NCI-H2196 (cell line): ENCODE results near the gene TUBA4A.
"Not testable (repeated sequence)": the region's sequence is repeated elsewhere in the genome, so short reads cannot be mapped to it uniquely, and the experiment has no call there.

Source experiments
- DNase-seq: peaks from one replicate; lab custom pipeline; 2025; ENCODE audit not compliant: unreplicated experiment; lab: John Stamatoyannopoulos, UW

TUBA4A gene

GRCh38 chr2:219269362-219270054 is 15.8 kb upstream of the TUBA4A start:
- DNase-seq = peak; percentile 71

- no peak for DNase-seq
These were observed 14.6 kb upstream of the TUBA4A start for GRCh38 chr2:219268294-219268693.

- DNase-seq = no peak
These were observed 13.2 kb upstream of the TUBA4A start for GRCh38 chr2:219266886-219267285.

- peak; percentile 21 for DNase-seq
These were observed 12.5 kb upstream of the TUBA4A start for GRCh38 chr2:219266232-219266631.

- DNase-seq = no peak
These were observed 7.5 kb upstream of the TUBA4A start for GRCh38 chr2:219261024-219261855.

GRCh38 chr2:219258942-219259341 is 5.2 kb upstream of the TUBA4A start:
- not testable (repeated sequence) for DNase-seq

- no peak for DNase-seq
These were observed 978 bp upstream of the TUBA4A start for GRCh38 chr2:219254590-219255201.

GRCh38 chr2:219252900-219253752 is 592 bp downstream of the TUBA4A start, which contains the start of gene TUBA4B:
Gene TUBA4B (plus strand): TSS chr2:219253243. CDS start chr2:219253408, 165 bp downstream.
- peak; percentile 40 for DNase-seq

GRCh38 chr2:219252570-219252899 is 1.2 kb downstream of the TUBA4A start:
- no peak for DNase-seq

- no peak for DNase-seq
These were observed 1.6 kb downstream of the TUBA4A start for GRCh38 chr2:219252084-219252483.

GRCh38 chr2:219251656-219252055 is 2.1 kb downstream of the TUBA4A start:
- DNase-seq = no peak

- DNase-seq = no peak
These were observed 3.5 kb downstream of the TUBA4A start for GRCh38 chr2:219250049-219250781.

GRCh38 chr2:219249203-219249980 is 4.3 kb downstream of the TUBA4A start:
- peak; percentile 92 for DNase-seq

GRCh38 chr2:219248845-219249202 is 4.9 kb downstream of the TUBA4A start:
- DNase-seq = no peak

- DNase-seq = no peak
These were observed 5.8 kb downstream of the TUBA4A start for GRCh38 chr2:219247678-219248642.

GRCh38 chr2:219246559-219246958 is 7.2 kb downstream of the TUBA4A start:
- DNase-seq = no peak

- no peak for DNase-seq
These were observed 7.9 kb downstream of the TUBA4A start for GRCh38 chr2:219245899-219246230.

- peak; percentile 96 for DNase-seq
These were observed 8.4 kb downstream of the TUBA4A start, which contains the start of the genes GLB1L and STK16 for GRCh38 chr2:219245148-219245898. Gene GLB1L (minus strand): TSS chr2:219245444. CDS start chr2:219243573, 1,871 bp downstream. Gene STK16 (plus strand): TSS chr2:219245479. CDS start chr2:219246000, 521 bp downstream.
